CD4-positive, alpha-beta T cell treated with Interleukin-4 for 1 hour (primary cell): ENCODE results near the gene SMIM14.
"Not testable (repeated sequence)": the region's sequence is repeated elsewhere in the genome, so short reads cannot be mapped to it uniquely, and the experiment has no call there.

Experiments used
- DNase-seq, 2 donors: peaks; one replicate each; pipeline ENCODE4 v3.0.0-alpha.2; 2020 to 2022

SMIM14 gene

DNA sequence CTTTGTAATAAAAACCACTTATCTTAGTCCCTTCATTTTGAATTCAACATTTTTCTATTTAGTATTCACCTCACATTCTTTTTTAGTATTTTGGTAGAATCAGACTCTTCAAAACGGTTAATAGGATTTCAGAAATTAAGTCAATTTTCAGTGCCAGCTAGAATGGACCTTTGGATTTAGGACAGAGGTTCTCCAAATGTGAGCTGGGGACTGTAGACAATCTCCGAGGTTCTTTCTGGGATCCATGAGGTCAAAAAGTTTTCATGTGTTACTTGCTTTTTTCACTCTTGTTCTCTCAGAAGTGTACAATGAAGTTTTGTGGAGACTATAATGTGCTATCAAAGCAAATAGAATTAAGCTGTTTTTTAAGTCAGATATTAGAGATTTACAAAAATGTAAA lies 109.1 kb downstream of the SMIM14 start:
- DNase-seq, result no peak

DNA sequence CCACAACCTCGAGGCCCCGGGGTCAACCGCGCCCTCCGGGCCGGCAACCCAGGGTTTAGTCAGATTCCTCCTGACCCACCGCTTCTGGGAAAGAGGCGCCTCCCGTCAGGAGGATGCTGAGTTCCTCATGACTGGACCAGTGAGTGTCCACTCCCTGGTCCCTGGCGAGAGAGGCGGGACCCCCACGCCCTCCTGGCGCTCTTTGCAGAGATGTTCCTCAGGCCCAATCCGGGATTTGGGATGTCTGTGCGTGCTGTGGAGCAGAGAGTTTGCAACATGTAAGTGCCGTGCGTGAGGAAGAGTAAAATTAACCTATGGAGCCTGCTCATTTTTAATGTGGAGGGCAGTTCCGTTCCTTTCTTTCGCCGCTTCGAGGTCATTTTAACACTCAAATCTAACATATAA lies 110.6 kb downstream of the SMIM14 start:
- DNase-seq, result no peak

GRCh38 chr4:39527296-39528060 lies 111.2 kb downstream of the SMIM14 start, which contains the start of gene UGDH:
TSS of gene UGDH (minus strand) at chr4:39527439. CDS start at chr4:39521512, 5,927 bp downstream.
- peak; percentile 88 to 90 for DNase-seq

GRCh38 chr4:39526765-39527295 lies 111.8 kb downstream of the SMIM14 start:
- DNase-seq, result peak in 1 of 2 donors; percentile 6

- no peak for DNase-seq
These were observed 112.6 kb downstream of the SMIM14 start for GRCh38 chr4:39525822-39526690.

DNA sequence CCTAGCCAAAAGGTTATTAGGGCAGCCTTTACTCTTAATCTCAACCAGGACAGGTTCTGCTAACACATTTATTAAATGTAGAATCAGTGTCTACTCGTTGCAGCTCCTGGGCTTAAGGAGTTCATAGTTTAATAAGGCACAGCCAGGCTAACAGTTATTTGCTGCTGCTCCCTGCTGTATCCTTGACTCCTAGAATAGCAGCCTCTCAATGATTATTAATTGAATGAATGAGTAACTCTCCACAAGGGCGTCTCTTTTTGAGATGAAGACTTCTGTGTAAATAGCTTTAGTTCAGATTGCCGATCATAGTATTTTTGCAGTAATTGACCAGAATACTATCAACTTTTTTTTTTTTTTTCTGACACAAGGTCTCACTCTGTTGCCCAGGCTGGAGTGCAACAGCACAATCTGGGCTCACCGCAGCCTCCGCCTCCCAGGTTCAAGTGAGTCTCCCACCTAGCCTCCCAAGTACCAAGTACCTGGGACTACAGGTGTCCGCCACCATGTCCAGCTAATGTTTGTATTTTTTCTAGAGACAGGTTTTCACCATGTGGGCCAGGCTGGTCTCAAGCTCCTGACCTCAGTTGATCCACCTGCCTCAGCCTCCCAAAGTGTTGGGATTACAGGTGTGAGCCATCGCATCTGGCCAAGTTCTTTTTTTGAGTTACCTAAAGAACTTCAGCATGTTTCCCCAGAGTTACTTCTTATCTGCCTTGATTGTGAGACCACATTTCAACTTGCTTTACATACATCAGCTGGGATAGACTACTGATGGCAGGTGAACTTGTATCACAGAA lies 114.3 kb downstream of the SMIM14 start:
- no peak for DNase-seq

DNA sequence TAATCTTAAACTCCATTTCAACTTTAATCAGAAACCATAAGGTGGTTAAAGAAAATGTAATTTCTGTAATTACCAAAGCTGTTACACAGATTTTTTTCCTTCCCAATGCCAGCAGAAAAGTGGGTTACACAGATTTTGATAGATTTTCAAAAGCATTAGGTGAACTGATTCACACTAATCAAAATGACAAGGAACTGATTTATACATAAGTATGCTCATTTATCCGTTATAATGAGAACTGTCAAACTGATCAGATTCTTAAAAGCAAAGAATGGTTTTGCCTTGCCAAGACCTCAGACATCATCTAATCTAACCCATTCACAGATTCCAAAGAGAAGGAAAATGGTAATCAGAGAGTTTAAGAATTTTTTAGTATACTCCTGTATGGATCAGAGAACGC lies 116.6 kb downstream of the SMIM14 start:
- DNase-seq, result no peak

- no peak for DNase-seq
These were observed 117.3 kb downstream of the SMIM14 start for GRCh38 chr4:39521253-39521919.

DNA sequence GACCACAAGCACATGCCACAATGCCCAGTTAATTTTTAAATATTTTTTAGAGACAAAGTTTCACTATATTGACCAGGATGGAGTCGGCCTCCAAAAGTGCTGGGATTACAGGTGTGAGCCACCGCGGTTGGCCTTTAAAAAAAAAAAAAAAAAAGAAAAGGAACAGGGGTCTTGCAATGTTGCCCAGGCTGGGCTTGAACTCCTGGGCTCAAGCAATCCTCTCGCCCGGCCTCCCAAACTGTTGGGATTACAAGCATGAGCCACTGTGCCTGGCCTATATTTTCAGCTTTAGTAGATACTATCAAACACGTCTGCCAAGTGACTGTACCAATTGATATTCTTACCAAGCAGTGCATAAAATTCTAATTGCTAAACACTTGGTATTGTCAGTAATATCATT lies 120.2 kb downstream of the SMIM14 start:
- no peak for DNase-seq

DNA sequence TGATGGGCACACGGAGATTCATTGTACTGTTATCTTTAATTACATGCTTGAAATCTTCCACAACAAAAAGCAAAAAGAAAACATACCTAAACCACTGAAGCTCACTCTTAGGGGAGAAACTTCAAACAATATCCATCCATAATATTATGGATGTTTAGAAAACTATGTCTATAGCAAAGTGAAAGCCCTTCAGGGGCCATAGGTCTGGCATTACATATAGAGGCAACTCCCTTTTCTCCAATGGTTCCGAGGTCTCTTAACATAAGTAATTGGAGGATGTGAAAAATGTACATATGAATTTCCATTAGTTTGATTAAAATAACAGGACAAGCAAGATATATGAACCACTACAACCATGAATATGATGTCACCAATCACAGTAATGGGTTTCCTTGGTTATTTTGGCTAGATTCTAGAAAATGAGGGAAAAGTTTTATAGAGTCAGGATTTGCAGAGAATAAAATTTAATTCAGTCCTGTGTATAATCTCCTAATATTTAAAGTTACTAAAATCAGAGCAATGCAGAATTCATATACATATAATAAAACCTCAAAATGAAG lies 122.2 kb downstream of the SMIM14 start:
- DNase-seq, result no peak

DNA sequence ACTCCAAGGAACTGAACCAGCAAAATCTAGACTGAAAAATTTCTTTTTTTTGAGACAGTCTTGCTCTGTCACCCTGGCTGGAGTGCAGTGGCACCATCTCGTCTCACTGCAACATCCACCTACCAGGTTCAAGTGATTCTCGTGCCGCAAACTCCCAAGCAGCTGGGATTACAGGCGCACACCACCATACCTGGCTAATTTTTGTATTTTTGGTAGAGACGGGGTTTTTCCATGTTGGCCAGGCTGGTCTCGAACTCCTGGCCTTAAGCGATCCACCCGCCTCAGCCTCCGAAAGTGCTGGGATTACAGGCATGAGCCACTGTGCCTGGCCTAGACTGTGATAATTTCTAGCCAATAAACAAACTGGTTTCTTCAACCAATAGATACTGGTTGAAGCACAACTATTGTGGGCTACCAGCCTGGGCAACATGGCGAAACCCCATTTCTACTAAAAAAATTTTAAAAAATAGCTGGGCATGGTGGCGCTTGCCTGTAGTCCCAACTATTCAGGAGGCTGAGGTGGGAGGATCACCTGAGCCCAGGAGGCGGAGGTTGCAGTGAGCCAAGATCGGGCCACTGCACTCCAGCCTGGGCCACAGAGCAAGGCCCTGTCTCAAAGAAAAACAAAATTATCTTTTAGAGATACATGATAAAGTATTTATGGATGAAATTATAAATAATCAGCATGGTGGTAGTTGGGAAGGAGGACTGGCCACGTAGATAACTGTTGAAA lies 122.8 kb downstream of the SMIM14 start:
- DNase-seq, result not testable (repeated sequence)

DNA sequence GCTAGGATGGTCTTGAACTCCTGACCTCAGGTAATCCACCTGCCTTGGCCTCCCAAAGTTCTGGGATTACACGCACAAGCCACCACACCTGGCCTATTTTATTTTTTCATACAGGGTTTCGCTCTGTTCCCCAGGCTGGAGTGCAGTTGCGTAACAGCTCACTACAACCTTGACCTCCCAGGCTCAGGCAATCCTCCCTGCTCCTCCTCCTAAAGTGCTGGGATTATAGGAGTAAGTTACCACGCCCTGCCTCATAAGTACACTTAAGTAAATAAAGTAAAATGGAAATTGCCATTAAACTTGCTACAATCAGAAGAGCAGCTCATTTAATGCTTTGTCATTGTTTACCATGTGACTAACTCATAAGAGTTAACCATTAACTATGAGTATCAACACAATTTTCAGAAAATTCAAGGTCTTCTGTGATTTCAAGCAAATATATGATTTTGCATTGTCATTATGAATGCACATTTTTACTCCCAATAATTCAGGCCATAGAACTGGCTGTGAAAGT lies 123.7 kb downstream of the SMIM14 start:
- DNase-seq, result no peak

DNA sequence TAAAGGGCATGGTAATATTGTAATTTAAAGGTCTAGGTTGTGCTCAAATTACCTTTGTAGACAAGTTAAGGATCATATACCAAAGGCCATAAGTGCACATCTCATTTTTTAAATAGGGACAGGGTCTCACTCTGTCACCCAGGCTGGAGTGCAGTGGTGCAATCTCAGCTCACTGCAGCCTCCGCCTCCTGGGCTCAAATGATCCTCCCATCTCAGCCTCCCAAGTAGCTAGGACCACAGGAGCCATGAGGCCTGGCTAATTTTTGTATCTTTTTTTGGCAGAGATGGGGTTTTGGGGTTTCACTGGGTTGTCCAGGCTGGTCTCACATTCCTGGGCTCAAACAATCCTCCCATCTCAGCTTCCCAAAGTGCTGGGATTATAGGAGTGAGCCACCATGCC lies 124.4 kb downstream of the SMIM14 start:
- DNase-seq, result not testable (repeated sequence)

DNA sequence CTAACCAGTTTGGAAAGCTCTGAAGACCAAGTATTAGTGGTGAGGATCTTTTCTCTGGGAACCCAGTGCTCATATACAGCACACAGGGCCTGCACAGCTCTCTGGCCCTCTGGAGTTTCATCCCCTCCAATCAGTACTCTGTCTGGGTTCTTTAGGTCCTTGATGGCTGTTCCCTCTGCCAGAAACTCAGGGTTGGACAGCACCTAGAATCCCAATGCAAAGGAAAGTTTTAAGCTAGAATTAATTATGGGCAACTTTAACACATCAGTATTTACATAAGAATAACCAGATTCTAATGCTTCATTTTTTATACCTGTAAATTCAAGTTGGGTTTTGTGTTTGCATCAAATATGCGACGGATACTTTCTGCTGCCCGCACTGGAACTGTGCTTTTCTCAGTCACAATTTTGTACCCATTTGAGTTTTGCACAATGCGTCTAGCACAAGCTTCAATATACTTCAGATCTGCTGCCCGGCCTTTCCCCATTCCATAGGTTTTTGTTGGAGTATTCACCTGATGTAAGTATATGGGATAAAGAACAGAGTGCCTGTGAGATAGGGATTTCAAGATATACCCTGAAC lies 128.2 kb downstream of the SMIM14 start:
- DNase-seq, result no peak

GRCh38 chr4:39505581-39505980 lies 133.1 kb downstream of the SMIM14 start:
- no peak for DNase-seq

- no peak for DNase-seq
These were observed 134.1 kb downstream of the SMIM14 start for GRCh38 chr4:39504538-39504937.

DNA sequence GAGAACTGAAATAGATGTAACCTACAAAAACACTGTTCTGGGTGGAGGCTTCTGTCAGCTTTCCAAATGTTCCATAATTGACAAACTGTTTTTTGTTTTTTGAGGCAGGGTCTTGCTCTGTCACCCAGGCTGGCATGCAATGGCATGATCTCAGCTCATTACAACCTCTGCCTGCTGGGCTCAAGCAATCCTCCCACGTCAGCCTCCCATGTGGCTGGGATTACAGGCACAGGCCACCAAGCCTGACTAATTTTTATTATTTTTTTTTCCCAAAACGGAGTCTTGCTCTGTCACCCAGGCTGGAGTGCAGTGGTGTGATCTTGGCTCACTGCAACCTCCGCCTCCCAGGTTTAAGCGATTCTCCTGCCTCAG lies 136.0 kb downstream of the SMIM14 start:
- DNase-seq, result not testable (repeated sequence)

- DNase-seq, result no peak
These were observed 136.5 kb downstream of the SMIM14 start for GRCh38 chr4:39502019-39502663.

DNA sequence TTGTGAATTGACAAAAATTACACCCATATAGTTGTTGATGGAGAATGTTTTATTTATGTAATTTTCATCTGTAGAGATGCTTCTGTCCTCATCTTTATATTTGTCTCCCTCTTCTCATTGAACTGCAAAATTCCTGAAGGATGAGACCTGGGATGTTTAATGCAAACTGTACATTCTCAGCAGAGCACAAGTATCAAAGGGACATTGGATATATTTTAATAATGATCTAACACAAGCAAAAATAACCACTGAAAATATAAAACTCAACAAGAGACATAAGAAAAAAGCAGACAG lies 140.0 kb downstream of the SMIM14 start:
- no peak for DNase-seq
